H9 (cell line): Measurements from ENCODE around the gene CD300LG. TPM values are rescaled to one million over a fixed set of nuclear protein-coding genes. Genes with fewer than 3 reads are reported as not detected.
A peak's percentile ranks its signal among the peaks of the same experiment; 100 is the strongest.

Experiments used
- DNase-seq: peaks from one replicate; pipeline ENCODE4 v3.0.0-alpha.2; 2017
- H2AFZ ChIP-seq: one replicate; pipeline ENCODE4 v1.6.1; 2013; ENCODE audit warnings: mild to moderate bottlenecking, low read length, control low read depth, moderate library complexity
- H2AK5ac ChIP-seq: 2 replicates; pipeline ENCODE4 v1.6.1; 2013; ENCODE audit warnings: low read length, control low read depth, mixed read lengths; ENCODE audit not compliant: insufficient read length
- H2BK120ac ChIP-seq: one replicate; pipeline ENCODE4 v1.6.1; 2013; ENCODE audit warnings: low read depth, mild to moderate bottlenecking, low read length, control low read depth, inconsistent platforms; ENCODE audit not compliant: poor library complexity, severe bottlenecking
- H2BK12ac ChIP-seq: 2 replicates; pipeline ENCODE4 v1.6.1; 2013; ENCODE audit warnings: low read length, control low read depth, mixed read lengths, low read depth; ENCODE audit not compliant: insufficient read length
- H2BK15ac ChIP-seq: 2 replicates; pipeline ENCODE4 v1.6.1; 2013; ENCODE audit warnings: low read depth, low read length, control low read depth
- H2BK20ac ChIP-seq: one replicate; pipeline ENCODE4 v1.6.1; 2013; ENCODE audit warnings: low read depth, mild to moderate bottlenecking, low read length, control low read depth, inconsistent platforms; ENCODE audit not compliant: poor library complexity, severe bottlenecking
- H2BK5ac ChIP-seq: 2 replicates; pipeline ENCODE4 v1.6.1; 2013; ENCODE audit warnings: low read length, control low read depth, mixed read lengths; ENCODE audit not compliant: insufficient read length
- H3K14ac ChIP-seq: 2 replicates; pipeline ENCODE4 v1.6.1; 2013; ENCODE audit warnings: low read length, control low read depth; ENCODE audit not compliant: insufficient read depth
- H3K18ac ChIP-seq: 2 replicates; pipeline ENCODE4 v1.6.1; 2013; ENCODE audit warnings: low read depth, mild to moderate bottlenecking, mixed read lengths, low read length, control low read depth; ENCODE audit not compliant: insufficient read length
- H3K23ac ChIP-seq: 2 replicates; pipeline ENCODE4 v1.6.1; 2013; ENCODE audit warnings: low read length, control low read depth, mixed read lengths, low read depth; ENCODE audit not compliant: insufficient read length
- H3K23me2 ChIP-seq: 2 replicates; pipeline ENCODE4 v1.6.1; 2013; ENCODE audit warnings: low read depth, mild to moderate bottlenecking, mixed read lengths, low read length, control low read depth; ENCODE audit not compliant: insufficient read length, poor library complexity, severe bottlenecking
- H3K27ac ChIP-seq: 2 replicates; pipeline ENCODE4 v1.5.1; 2013; ENCODE audit warnings: low read length, control low read depth, mixed read lengths, low read depth; ENCODE audit not compliant: insufficient read length
- H3K27me3 ChIP-seq: 2 replicates; pipeline ENCODE4 v1.6.1; 2013; ENCODE audit warnings: low read length, control low read depth, inconsistent platforms; ENCODE audit not compliant: insufficient read depth
- H3K4ac ChIP-seq: 2 replicates; pipeline ENCODE4 v1.6.1; 2013; ENCODE audit warnings: low read depth, mild to moderate bottlenecking, control low read depth, inconsistent platforms, low read length, moderate library complexity
- H3K4me1 ChIP-seq: 2 replicates; pipeline ENCODE4 v1.6.1; 2013; ENCODE audit warnings: low read length, control low read depth, inconsistent platforms; ENCODE audit not compliant: insufficient read depth
- H3K4me2 ChIP-seq: 2 replicates; pipeline ENCODE4 v1.6.1; 2013; ENCODE audit warnings: low read length, control low read depth, mixed read lengths; ENCODE audit not compliant: insufficient read length, insufficient read depth
- H3K56ac ChIP-seq: 2 replicates; pipeline ENCODE4 v1.6.1; 2013; ENCODE audit warnings: low read depth, mild to moderate bottlenecking, mixed read lengths, low read length, control low read depth; ENCODE audit not compliant: insufficient read length
- H3K79me1 ChIP-seq: 2 replicates; pipeline ENCODE4 v1.6.1; 2013; ENCODE audit warnings: low read depth, mild to moderate bottlenecking, moderate library complexity, low read length, control low read depth, inconsistent platforms; ENCODE audit not compliant: insufficient read depth, poor library complexity, severe bottlenecking
- H3K79me2 ChIP-seq: 2 replicates; pipeline ENCODE4 v1.6.1; 2013; ENCODE audit warnings: low read length, control low read depth, inconsistent platforms; ENCODE audit not compliant: insufficient read depth
- H3K9ac ChIP-seq: 2 replicates; pipeline ENCODE4 v1.6.1; 2013; ENCODE audit warnings: low read length, control low read depth, mixed read lengths; ENCODE audit not compliant: insufficient read length; ENCODE audit errors: extremely low read depth
- H3K9me3 ChIP-seq: one replicate; pipeline ENCODE4 v1.6.1; 2013; ENCODE audit warnings: low read depth, low read length, inconsistent platforms; ENCODE audit not compliant: control insufficient read depth
- H3T11ph ChIP-seq: one replicate; pipeline ENCODE4 v1.6.1; 2013; ENCODE audit warnings: mild to moderate bottlenecking, low read length, control low read depth, inconsistent platforms
- H4K20me1 ChIP-seq: one replicate; pipeline ENCODE4 v1.6.1; 2013; ENCODE audit not compliant: control insufficient read depth, insufficient read length, insufficient read depth
- H4K5ac ChIP-seq: 2 replicates; pipeline ENCODE4 v1.6.1; 2013; ENCODE audit warnings: low read depth, mild to moderate bottlenecking, mixed read lengths, low read length, control low read depth; ENCODE audit not compliant: insufficient read length
- H4K8ac ChIP-seq: replicated peaks from 2 replicates; pipeline ENCODE4 v1.6.1; 2013; ENCODE audit warnings: low read length, control low read depth, mixed read lengths, low read depth; ENCODE audit not compliant: insufficient read length
- H4K91ac ChIP-seq: 2 replicates; pipeline ENCODE4 v1.6.1; 2013; ENCODE audit warnings: low read depth, mild to moderate bottlenecking, moderate library complexity, mixed read lengths, low read length, control low read depth; ENCODE audit not compliant: insufficient read length
- H3K27ac Mint-ChIP-seq, 3 experiments: 2 replicates in 2 of 3; 3 replicates in 1 of 3; pipeline ENCODE4 v1.8.0; 2020 to 2021; ENCODE audit warnings: mixed read lengths in 3 of 3, mild to moderate bottlenecking in 1 of 3, moderate library complexity in 1 of 3
- H3K27me3 Mint-ChIP-seq: 2 replicates; pipeline ENCODE4 v1.8.0; 2021; ENCODE audit warnings: low read depth, mild to moderate bottlenecking, moderate library complexity, mixed read lengths
- H3K36me3 Mint-ChIP-seq, 3 experiments: 2 replicates in 2 of 3; 3 replicates in 1 of 3; pipeline ENCODE4 v1.8.0; 2020 to 2021; ENCODE audit warnings: low read depth in 3 of 3, mixed read lengths in 3 of 3; ENCODE audit not compliant: insufficient read depth in 1 of 3
- H3K4me1 Mint-ChIP-seq, 2 experiments: 2 replicates each; pipeline ENCODE4 v1.8.0; 2020; ENCODE audit warnings: mixed read lengths in 2 of 2
- H3K4me3 Mint-ChIP-seq, 2 experiments: 2 replicates in 1 of 2; 3 replicates in 1 of 2; pipeline ENCODE4 v1.8.0; 2020 to 2021; ENCODE audit warnings: mild to moderate bottlenecking in 2 of 2, mixed read lengths in 2 of 2, moderate library complexity in 1 of 2
- H3K9me3 Mint-ChIP-seq, 2 experiments: 2 replicates in 1 of 2; 3 replicates in 1 of 2; pipeline ENCODE4 v1.8.0; 2020; ENCODE audit warnings: mild to moderate bottlenecking in 2 of 2, mixed read lengths in 2 of 2, moderate library complexity in 1 of 2
- CTCF ChIP-seq: fragments of 200-600 bp; sonication (generic); conservative IDR thresholded peaks from 3 replicates; pipeline ENCODE4 v1.8.0; 2021; ENCODE audit warnings: antibody characterized with exemption, mild to moderate bottlenecking
- WGBS: extraction: QIAGEN DNeasy Blood & Tissue Kit; methylation state at CpG from one replicate; pipeline ENCODE4 v1.1.7; 2013; ENCODE audit warnings: missing lambda C conversion rate, low lambda C conversion rate, mixed read lengths; ENCODE audit not compliant: insufficient read length; ENCODE audit errors: extremely low coverage; 5-methylcytosine and 5-hydroxymethylcytosine counted together
- total RNA-seq: library from RNA; stranded (reverse); gene quantifications from 2 replicates; pipeline ENCODE4 v1.2.1, GENCODE V29; 2021

CD300LG gene
- total RNA-seq, 1 experiment from 2014 or later = not detected

GRCh38 chr17:43855061-43855460, 8.1 kb downstream of the CD300LG start:
- Histone ChIP-seq H3K18ac (no peak overlapping the region), H3K56ac (no peak overlapping the region)

More at GRCh38 chr17:43855061-43855460, 8.1 kb downstream of the CD300LG start:
- H3K4me1 Mint-ChIP-seq = peaks cover 0 to 2% of the 10 kb centered on the region in 2 experiments; a peak in 1 of 4 replicates
- H3K4me2 ChIP-seq = no peak overlapping the region
- H3K27me3 ChIP-seq = no peaks in the 10 kb centered on the region
- H2BK12ac ChIP-seq = no peak overlapping the region
- H3K27ac Mint-ChIP-seq = 0 out of 7 replicates have a peak overlapping the region, but pooled peaks of 1 of the 3 experiments have one; percentile 52
- no peak overlapping the region for H3K4me3 Mint-ChIP-seq
- no peak for TF ChIP-seq CTCF
- H3K4ac ChIP-seq = no peak overlapping the region
- no peak overlapping the region for H4K91ac ChIP-seq
- H2BK5ac ChIP-seq = no peak overlapping the region
- DNase-seq = no peak
- H3K9me3 ChIP-seq = no peaks in the 10 kb centered on the region
- peaks cover 7% of the 10 kb centered on the region for H3K27me3 Mint-ChIP-seq
- H2BK20ac ChIP-seq = no peak overlapping the region
- no peaks in the 10 kb centered on the region for H3K9me3 Mint-ChIP-seq
- H3K23me2 ChIP-seq = no peaks in the 10 kb centered on the region
- no peak overlapping the region for H3K9ac ChIP-seq
- no peaks in the 10 kb centered on the region for H3K4me1 ChIP-seq
- WGBS = no CpG with 5 or more reads among the region's 9 CpGs
- no peak overlapping the region for H3K14ac ChIP-seq
- no peaks in the 10 kb centered on the region for H3K79me1 ChIP-seq
- H4K20me1 ChIP-seq = no peaks in the 10 kb centered on the region
- no peak overlapping the region for H2BK120ac ChIP-seq
- no peak overlapping the region for H3K23ac ChIP-seq
- H3T11ph ChIP-seq = no peak overlapping the region
- H3K79me2 ChIP-seq = no peaks in the 10 kb centered on the region
- H4K8ac ChIP-seq = no peak overlapping the region
- no peak overlapping the region for H2AFZ ChIP-seq
- H2AK5ac ChIP-seq = no peak overlapping the region
- H3K36me3 Mint-ChIP-seq = no peaks in the 10 kb centered on the region
- no peak overlapping the region for H2BK15ac ChIP-seq
- no peak overlapping the region for H3K27ac ChIP-seq
- no peak overlapping the region for H4K5ac ChIP-seq
